HCT116 (cell line): ENCODE data around the gene TBC1D16.

ENCODE experiments used
- EZH2 ChIP-seq: fragments of 200-600 bp; sonication (generic); IDR thresholded peaks from 2 replicates; pipeline ENCODE4 v1.6.1; 2017; ENCODE audit warnings: antibody characterized with exemption, mixed run types
- POLR2A ChIP-seq: IDR thresholded peaks from 2 replicates; pipeline ENCODE4 v1.7.0; 2011; ENCODE audit warnings: borderline replicate concordance; ENCODE audit not compliant: insufficient read depth, insufficient read length; ENCODE audit errors: extremely low read depth
- ZNF274 ChIP-seq: fragments of 200-500 bp; sonication (Bioruptor generic); IDR thresholded peaks from 2 replicates; pipeline ENCODE4 v1.6.1; 2014; ENCODE audit warnings: mild to moderate bottlenecking, low read depth, low read length, inconsistent platforms

GRCh38 chr17:79911430-79912399 is 124.0 kb downstream of the TBC1D16 start:
- TF ChIP-seq ZNF274 (no peak), POLR2A (no peak), EZH2 (no peak)
